Urothelium cell line (cell line): ENCODE results near the gene ST14.

Experiments
- DNase-seq: peaks from one replicate; pipeline ENCODE4 v3.0.0; 2011; ENCODE audit warnings: low spot score, mixed read lengths
- FAIRE-seq: peaks from 2 replicates; lab custom pipeline; 2011; peaks lifted over from hg19 to GRCh38; lab: Jason Lieb, UNC

ST14 gene

DNA sequence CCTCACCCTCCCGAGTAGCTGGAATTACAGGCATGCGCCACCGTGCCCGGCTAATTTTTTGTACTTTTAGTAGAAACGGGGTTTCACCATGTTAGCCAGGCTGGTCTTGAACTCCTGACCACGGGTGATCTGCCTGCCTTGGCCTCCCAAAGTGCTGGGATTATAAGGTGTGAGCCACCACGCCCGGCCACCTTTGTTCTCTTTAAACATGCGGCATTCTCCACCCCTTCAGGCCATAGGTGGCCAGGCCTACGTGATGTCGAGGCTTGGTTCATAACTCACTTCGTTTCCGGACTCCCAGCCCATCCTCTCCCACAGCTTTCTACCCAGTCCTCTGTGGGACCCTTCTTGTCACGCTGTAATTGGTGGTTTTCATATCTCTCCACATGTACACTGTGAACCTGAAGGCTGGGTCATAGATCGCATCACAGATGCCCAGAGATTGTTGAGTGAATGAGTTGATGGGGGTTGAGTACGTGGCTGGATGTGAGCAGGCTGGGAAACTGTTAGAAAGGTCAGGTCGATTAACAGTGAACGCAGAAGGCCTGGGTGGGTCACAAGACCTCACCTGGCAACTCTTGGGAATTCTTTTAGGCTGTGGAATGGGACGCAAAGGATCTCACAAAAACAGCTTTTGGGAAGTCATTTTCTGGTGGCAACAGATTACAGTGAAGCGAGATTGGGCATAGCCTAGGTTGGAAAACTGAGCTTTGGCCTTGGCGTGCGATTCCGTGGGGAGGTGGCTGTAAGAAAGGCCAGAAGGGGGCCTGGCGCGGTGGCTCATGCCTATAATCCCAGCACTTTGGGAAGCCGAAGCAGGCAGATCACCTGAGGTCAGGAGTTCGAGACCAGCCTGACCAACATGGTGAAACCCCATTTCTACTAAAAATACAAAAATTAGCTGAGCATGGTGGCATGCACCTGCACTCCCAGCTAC is 44.5 kb downstream of the ST14 start:
- no peak for DNase-seq
- no peak for FAIRE-seq

DNA sequence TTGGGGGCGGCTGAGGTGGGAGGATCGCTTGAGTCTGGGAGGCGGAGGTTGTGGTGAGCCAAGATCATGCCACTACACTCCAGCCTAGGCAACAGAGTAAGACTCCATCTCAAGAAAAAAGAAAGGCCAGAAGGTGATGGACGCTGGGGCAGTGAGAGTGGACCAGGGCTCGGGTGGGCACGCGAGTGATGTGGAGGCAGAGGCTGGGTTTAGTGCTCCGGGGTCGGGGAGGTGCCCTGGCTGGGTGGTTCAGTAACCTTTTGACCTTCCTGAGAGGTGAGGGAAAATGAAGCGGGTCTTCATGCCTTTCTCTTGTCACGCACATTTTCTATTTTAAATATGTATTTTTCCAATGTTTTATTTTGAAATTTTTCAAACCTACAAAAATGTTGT is 45.1 kb downstream of the ST14 start:
- DNase-seq, result no peak
- FAIRE-seq, result no peak

DNA sequence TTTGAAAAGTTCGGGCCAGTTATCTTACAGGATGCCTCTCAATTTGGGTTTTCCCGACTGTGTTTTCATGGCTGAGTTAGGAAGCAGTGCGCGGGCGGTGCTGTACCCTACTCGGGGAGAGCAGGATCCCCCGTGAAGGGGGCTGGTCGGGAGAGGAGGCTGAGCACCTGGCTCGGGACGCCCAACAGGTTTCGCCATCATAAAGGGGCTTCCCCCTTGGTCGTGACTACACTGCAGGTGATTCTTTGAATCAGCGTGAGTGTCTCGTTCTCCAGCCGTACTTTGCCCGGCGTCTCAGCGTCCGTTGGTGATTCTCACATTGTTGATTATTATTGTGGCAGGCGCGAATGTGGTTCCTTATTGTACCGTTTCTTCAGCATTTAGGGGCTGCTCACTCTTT is 46.6 kb downstream of the ST14 start:
- FAIRE-seq (no peak), DNase-seq (no peak)

DNA sequence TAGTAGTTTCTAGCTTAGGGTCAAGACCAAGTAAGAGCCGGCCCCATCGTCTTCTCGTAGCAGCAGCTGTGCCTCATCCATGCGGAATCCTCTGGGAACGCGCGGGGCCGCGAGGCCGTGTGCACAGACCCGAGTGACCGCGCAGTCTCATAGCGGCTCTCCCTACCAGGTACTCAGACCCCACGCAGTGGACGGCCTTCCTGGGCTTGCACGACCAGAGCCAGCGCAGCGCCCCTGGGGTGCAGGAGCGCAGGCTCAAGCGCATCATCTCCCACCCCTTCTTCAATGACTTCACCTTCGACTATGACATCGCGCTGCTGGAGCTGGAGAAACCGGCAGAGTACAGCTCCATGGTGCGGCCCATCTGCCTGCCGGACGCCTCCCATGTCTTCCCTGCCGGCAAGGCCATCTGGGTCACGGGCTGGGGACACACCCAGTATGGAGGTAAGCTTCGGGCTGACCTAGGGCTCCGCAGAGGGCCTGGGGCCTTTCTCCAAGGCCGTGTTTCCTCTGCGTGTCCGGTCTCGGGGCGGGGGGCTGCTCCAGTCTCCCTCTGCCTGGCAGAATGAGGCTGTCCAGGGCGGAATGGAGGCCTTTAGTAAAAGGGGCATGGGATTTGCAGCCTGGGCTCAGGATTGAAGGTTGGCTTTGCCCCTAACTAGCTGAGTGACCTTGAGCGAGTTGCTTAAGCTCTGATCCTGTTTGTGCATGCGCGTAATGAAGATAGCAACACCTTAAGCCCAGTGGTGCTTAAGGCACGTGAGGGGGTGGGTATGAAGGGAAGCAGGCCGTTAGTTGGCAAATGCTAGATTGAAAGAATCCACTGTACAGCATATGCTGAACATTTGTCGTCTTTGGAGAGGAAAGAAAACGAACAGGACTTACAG is 48.9 kb downstream of the ST14 start:
- DNase-seq, result no peak
- FAIRE-seq, result no peak

DNA sequence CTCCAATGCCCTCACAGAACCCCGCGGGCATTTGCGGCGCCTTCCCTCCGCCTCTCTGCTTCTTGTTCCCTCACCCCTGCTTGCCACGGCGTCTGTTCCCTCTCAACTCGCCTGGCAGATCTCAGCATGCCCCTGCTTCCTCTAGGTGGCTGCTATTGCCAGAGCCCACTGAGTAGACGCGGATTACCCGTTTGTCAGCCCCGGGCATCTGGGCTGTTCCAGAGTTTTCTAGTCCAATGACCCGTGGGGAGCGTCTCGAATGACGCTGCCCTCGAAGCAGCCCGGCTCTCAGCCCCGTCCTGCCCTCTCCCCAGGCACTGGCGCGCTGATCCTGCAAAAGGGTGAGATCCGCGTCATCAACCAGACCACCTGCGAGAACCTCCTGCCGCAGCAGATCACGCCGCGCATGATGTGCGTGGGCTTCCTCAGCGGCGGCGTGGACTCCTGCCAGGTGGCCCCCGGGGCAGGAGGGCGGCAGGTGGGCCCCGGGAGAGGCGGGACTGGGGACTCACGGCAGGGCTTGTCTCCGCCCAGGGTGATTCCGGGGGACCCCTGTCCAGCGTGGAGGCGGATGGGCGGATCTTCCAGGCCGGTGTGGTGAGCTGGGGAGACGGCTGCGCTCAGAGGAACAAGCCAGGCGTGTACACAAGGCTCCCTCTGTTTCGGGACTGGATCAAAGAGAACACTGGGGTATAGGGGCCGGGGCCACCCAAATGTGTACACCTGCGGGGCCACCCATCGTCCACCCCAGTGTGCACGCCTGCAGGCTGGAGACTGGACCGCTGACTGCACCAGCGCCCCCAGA is 49.7 kb downstream of the ST14 start:
- DNase-seq, result no peak
- no peak for FAIRE-seq

DNA sequence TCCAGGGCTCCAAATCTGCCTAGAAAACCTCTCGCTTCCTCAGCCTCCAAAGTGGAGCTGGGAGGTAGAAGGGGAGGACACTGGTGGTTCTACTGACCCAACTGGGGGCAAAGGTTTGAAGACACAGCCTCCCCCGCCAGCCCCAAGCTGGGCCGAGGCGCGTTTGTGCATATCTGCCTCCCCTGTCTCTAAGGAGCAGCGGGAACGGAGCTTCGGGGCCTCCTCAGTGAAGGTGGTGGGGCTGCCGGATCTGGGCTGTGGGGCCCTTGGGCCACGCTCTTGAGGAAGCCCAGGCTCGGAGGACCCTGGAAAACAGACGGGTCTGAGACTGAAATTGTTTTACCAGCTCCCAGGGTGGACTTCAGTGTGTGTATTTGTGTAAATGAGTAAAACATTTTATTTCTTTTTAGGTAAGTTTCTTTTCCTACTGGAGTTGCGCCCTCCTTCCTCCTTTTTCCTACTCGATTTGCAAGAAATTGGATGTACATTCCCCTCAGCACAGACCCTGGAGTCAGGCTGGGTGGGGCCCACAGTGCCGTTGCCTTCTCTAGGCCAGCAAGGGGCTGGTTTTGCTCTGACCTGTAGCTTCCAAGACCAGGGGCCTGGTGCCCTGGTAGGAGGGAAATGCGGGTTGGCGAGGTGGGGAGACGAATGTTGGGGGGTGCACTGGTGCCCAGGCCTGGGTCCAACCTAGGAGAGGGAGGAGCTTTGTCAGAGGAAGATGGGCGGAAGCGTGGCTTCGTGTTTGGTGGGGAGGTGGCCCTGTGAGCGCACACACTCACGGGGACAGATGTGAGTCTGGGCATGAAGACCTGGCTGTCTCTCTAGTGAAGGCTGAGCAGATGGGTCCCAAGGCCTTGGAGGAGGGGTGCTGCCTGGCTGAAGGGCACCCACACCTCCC is 50.6 kb downstream of the ST14 start:
- no peak for FAIRE-seq

DNA sequence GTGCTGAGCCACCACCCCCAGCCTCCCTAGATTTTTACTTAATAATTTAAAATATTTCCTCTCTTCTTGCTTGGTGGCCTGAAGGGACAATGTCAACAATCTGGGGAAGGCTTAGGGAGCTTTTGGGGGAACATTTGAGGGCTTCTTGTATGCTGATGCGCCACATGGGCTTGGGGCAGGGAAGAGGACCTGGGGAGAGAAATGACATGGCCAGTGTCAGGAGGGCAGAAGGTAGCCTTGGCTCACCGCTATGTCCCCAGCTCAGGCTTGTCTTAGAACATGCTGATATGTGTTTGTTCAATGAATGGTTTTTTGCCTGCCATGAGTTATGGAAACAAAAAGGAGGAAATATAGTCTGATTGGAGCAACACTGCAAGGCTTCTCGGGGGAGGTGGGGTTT is 51.6 kb downstream of the ST14 start:
- DNase-seq, result no peak
- no peak for FAIRE-seq

More for the DNA sequence above, 50.6 kb downstream of the ST14 start:
- DNase-seq, result no peak

DNA sequence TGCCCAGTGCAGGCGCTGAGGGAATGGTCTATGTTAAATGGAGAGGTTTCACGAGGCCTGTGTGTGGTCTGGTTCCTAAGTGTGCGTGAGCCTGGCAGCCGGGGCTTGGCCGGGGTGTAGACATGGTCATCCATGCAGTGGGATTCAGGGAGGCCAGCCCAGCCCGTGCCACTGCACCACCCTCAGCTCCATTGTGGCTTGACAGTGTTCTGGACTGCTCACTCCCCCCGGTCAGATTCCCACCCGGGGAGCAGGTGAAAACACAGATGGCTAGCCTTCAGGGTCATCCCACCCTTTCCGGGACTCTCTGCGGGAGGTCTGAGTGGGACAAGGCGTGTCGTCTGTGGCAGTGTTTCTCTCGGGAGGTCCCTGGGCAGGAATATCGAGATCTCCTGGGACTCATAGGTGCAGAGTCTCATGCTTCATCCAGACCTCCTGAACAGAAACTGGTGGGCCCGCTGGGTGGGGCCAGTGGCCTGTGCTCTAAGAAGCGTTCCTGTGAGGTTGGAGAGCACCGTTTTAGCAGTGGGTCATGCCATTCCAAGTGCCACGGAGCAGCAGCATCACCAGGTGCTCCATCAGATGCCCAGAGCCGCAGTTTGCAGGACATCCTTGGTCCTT is 52.3 kb downstream of the ST14 start:
- no peak for DNase-seq
- no peak for FAIRE-seq

DNA sequence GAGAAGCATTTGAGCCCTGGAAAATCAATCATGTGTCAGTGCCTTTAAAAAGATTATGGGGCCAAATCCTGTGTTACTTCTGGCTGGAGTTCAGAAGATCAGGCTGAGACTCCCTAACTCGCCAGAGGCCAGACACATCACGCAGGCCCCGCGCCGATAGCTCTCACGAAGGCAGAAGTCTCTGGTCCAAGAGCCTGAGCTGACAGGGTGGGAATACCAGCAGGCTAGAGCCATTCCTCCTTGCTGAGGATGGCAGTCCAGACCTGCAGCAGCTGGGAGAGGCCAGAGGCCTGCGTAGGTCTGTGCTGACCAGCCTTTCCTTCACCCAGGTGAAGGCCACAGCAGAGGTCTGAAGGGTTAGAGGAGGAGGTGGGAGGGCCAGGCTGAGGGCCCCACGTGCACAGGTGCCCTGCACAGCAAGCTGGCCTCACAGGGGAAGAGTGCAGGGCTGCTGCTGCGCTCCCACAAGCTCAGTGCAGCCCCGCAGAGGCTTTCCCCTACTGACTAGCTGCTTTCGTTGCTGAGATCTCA is 52.9 kb downstream of the ST14 start:
- no peak for FAIRE-seq
- no peak for DNase-seq

DNA sequence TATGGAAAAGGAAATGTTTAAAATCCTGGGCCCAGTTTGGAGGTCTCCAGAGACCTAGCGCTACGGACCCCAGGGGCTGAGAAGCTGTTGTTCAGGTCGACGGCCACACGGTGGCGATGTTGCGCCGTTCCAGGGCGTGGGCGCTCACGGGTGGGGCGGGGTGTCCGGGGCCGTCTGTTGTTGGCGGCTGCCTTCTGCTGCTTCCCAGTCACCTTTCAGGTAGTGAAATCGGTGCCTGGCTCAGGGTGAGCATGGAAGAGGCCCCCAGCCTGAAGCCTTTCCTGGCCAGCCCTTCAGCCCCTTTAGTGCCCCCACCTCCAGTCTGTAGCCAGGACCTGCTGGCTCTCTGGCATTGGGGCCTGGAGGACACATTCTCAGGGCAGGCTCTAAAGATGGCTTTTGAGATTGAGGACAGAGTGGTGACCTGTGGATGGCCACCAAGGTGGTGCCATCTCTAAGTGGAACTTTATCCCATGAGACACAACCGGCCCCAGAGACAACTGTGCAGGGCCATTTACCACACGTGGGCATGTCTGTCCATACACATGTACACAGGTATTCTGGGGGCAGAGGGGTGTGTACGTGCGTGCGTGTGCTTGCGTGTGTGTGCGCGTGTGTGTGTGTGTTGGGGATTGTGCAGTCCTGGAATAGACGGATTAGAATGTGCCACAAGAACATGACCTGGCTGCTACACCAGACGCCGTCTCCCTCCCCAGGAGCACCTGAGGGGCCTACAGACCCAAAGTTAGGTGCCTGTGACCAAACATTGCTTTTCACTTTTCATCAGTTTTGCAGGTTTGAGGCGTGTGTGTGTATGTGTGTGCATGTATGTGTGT is 53.8 kb downstream of the ST14 start:
- FAIRE-seq (no peak), DNase-seq (peak; percentile 73)

DNA sequence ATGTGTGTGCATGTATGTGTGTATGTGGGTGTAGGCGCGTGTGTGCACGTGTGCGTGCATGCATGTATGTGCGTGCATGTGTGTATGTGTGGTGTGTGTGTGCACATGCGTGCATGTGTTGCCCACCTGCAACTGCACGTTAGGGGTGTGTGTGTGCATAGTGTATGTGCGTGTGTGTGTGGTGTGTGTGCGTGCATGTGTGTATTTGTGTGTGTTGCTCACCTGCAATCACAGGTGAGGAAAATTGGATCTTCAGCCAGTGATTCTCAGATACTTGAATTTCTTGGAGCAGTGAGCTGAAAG is 54.3 kb downstream of the ST14 start:
- DNase-seq, result no peak
- peak; percentile 75 for FAIRE-seq

DNA sequence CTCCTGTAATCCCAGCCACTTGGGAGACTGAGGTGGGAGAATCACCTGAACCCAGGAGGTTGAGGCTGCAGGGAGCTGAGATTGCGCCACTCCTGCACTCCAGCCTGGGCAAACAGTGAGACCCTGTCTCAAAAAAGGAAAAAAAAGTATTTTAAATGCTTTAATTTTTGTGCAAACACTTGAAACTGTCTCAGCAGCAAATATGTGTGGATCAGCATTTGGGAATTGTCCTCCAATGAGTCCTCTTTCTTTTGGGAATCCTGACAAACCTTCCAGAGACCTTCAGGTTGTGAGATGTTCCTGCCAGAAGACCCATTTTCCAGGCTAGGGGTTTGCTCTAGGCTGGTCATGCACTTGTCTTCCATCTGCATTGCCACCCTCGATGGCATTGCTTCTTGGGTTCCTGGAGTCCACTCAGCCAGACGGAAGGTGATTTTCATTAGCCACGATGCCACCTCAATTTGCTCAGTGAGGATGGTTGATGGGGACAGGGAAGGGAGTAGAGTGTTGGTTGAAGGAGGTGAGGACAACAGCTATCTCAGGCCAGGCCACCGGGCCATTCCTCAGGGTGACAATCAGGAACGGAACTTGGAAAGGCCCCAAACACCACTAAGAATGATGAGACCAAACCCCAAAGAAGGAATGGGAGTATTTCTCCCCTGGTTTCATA is 55.4 kb downstream of the ST14 start:
- FAIRE-seq, result no peak
- no peak for DNase-seq

DNA sequence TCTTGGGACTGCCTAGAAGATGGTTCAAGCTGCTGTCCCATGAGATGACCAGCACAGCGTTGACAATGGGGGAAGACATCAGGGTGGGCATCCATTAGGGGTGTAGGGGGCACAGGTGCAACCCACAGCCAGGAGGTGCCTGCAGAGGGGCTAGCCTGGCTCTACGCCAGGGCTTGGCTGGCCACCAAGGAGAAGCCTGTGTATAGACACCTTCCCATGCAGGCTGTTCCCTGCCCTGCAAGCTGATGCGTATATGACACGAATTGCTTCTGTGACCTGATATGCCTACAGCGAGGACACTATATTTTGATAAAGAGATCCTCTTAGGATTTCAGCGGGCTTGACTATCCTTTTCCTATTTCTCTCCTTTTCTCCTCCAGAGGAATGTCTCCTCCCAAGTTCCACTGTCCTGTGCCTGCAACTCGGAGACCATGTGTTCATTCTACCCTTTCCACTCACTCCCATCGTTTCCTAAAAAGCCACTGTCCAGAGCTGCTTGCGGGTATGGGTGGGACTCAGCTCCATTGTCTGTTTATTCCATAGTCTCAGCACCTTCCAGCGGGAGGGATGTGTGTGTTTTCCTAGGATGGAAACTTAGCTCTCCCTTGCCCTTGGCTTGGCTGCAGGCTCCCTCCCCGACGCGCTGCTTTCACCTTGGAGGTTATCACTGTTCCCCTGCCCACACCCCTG is 56.1 kb downstream of the ST14 start:
- FAIRE-seq, result no peak
- DNase-seq, result no peak

DNA sequence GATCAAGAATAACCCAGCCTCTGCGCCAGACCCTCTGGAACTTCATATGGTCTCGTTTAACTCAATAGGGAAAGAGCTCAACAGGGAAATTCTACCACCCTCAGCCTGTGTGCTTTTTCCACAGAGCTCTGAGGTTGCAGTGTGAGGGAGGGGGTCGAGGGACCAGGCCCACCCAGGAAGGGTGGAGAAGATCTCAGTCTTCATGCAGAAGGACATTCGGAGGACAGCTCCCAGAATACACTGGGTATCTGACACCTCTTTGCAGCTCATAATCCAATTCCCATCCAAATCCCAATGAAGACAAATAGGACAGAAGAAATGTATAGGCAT is 56.6 kb downstream of the ST14 start:
- FAIRE-seq (no peak), DNase-seq (no peak)

DNA sequence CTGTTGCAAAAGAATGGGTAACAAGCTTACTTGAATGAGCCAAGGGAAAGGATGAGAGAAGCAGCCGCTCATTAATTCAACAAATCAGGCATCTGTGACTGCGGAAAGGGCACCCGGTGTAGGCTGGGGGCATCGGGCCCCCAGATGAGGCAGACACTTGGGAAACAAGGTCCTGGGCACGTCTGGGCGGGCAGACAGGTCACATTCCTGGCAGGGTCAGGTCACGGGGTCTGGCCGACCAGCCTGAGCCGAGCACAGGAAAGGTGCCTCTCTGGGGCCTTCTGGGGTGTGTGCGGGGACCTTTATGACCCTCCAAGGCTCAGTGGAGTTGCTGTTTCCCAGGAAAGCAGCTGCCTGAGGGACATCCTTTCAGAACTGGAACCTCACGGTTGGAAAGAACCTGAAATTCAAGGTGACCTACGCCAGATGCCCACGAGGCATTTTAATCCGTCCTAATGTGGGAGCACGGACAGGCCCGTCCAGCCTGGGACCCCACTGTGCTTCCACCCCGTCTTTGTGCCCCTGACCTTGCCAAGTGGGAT is 57.1 kb downstream of the ST14 start:
- FAIRE-seq, result no peak
- DNase-seq, result no peak

DNA sequence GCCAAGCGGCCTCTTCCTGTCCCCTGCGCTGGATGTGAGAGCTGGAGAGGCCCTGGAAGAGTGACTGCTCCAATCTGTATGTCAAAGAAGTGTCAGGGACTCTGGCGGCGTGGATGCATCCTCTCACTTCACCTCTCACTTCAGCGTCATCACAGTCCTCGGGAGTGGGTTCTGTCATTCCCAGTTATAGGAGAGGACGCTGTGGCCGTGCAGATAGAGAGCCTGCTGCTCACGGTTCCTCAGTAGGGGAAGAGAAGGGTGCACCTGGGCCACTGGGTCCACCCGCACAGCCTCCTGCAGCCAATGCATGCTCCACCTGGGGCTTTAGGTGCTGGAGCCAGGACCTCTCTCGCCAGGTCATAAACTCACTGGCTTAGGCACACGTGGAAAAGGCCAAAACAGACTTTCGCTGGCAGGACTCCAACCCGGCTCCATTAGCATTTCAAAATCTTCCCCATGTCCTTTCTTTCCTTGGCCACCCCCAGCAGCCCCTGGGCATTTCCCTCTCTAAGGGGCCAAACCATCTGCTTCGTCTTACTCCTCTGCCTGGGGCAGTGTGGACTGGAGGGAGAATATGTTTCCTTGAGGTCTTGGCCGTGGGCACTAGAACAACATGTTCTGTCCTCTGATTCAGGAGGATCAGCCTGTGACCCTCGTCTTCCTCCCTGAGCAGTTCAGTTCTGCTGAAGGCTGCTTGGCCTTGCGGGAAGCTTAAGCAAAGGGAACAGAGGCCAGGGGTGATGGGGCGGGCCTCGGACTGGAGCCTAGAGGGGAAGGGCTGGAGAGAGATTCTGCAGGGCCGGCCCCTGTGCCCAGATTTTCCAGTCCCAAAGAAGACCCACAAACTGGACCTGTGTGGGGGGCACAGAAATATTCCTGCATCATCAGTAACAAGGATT is 57.8 kb downstream of the ST14 start:
- DNase-seq, result no peak
- FAIRE-seq, result no peak
